ENCODE measurements around the gene MYLK.

MYLK gene

GRCh38 chr3:123637841-123638240 is 246.3 kb downstream of the MYLK start:
- no peaks in the 10 kb centered on the region for H3K4me1 ChIP-seq (ENCODE audit: control insufficient read depth in 1 of 2, insufficient read depth in 1 of 2, low read depth in 1 of 2, low read length in 1 of 2)
- TF ChIP-seq CTCF (IDR thresholded peaks at IDR 0.05), result no peak
- no peaks in the 10 kb centered on the region for H3K27me3 ChIP-seq
- H3K4me3 ChIP-seq (ENCODE audit: low read depth in 1 of 2, low read length in 1 of 2), result no peak overlapping the region
- no peak overlapping the region for H3K27ac ChIP-seq
- no peaks in the 10 kb centered on the region for H3K36me3 ChIP-seq
- H3K9me3 ChIP-seq, result no peaks in the 10 kb centered on the region

GRCh38 chr3:123637131-123637530 is 247.0 kb downstream of the MYLK start:
- Histone ChIP-seq H3K9me3 (no peaks in the 10 kb centered on the region), H3K4me1 (ENCODE audit: control insufficient read depth in 1 of 2, insufficient read depth in 1 of 2, low read depth in 1 of 2, low read length in 1 of 2) (no peaks in the 10 kb centered on the region), H3K27me3 (no peaks in the 10 kb centered on the region), H3K36me3 (no peaks in the 10 kb centered on the region), H3K4me3 (ENCODE audit: low read depth in 1 of 2, low read length in 1 of 2) (no peak overlapping the region), H3K27ac (no peak overlapping the region)
- TF ChIP-seq CTCF (IDR thresholded peaks at IDR 0.05), result no peak

GRCh38 chr3:123636431-123636841 is 247.7 kb downstream of the MYLK start:
- no peak overlapping the region for H3K27ac ChIP-seq
- no peaks in the 10 kb centered on the region for H3K9me3 ChIP-seq
- no peaks in the 10 kb centered on the region for H3K4me1 ChIP-seq (ENCODE audit: control insufficient read depth in 1 of 2, insufficient read depth in 1 of 2, low read depth in 1 of 2, low read length in 1 of 2)
- H3K36me3 ChIP-seq, result no peaks in the 10 kb centered on the region
- H3K4me3 ChIP-seq (ENCODE audit: low read depth in 1 of 2, low read length in 1 of 2), result no peak overlapping the region
- no peaks in the 10 kb centered on the region for H3K27me3 ChIP-seq
- TF ChIP-seq CTCF (IDR thresholded peaks at IDR 0.05), result no peak

GRCh38 chr3:123635717-123636116 is 248.4 kb downstream of the MYLK start:
- H3K9me3 ChIP-seq, result no peaks in the 10 kb centered on the region
- TF ChIP-seq CTCF (IDR thresholded peaks at IDR 0.05), result no peak
- H3K4me3 ChIP-seq (ENCODE audit: low read depth in 1 of 2, low read length in 1 of 2), result no peak overlapping the region
- H3K27me3 ChIP-seq, result no peaks in the 10 kb centered on the region
- no peaks in the 10 kb centered on the region for H3K36me3 ChIP-seq
- H3K27ac ChIP-seq, result no peak overlapping the region
- no peaks in the 10 kb centered on the region for H3K4me1 ChIP-seq (ENCODE audit: control insufficient read depth in 1 of 2, insufficient read depth in 1 of 2, low read depth in 1 of 2, low read length in 1 of 2)

- H3K9me3 ChIP-seq, result no peaks in the 10 kb centered on the region
- no peaks in the 10 kb centered on the region for H3K4me1 ChIP-seq (ENCODE audit: control insufficient read depth in 1 of 2, insufficient read depth in 1 of 2, low read depth in 1 of 2, low read length in 1 of 2)
- no peak overlapping the region for H3K4me3 ChIP-seq (ENCODE audit: low read depth in 1 of 2, low read length in 1 of 2)
- TF ChIP-seq CTCF (IDR thresholded peaks at IDR 0.05), result no peak
- no peaks in the 10 kb centered on the region for H3K36me3 ChIP-seq
- H3K27me3 ChIP-seq, result no peaks in the 10 kb centered on the region
- H3K27ac ChIP-seq, result no peak overlapping the region
Measured at GRCh38 chr3:123635217-123635616, 248.9 kb downstream of the MYLK start.
